ENCODE measurements around the gene LTBP1. TPM values are rescaled to one million over a fixed set of nuclear protein-coding genes. Genes with fewer than 3 reads are reported as not detected.

The LTBP1 gene
- total RNA-seq: 10 to 100 TPM; 14.6 to 47.2 (median 20.0) TPM
- 10 to 100 TPM in 1 of 3 donors, 1 to 10 TPM in 2; 6.2 to 10.9 (median 8.6) TPM for polyA plus RNA-seq
- long read RNA-seq, donor 1: 0 reads
- long read RNA-seq, donor 2: 0 reads
- long read RNA-seq, donor 3: 0 reads
- long read RNA-seq, donor 4: 0 reads
- long read RNA-seq, donor 5, full-length matches to known transcripts: 3 of 6 reads
- long read RNA-seq, donor 5, partial matches to known transcripts: 2 of 6 reads
- long read RNA-seq, donor 5, other reads (novel, unspliced or antisense): 1 of 6 reads
- long read RNA-seq, donor 6, partial matches to known transcripts: 3 of 5 reads
- long read RNA-seq, donor 6, other reads (novel, unspliced or antisense): 2 of 5 reads
- long read RNA-seq, donor 7: 0 reads
- long read RNA-seq, donor 8, partial matches to known transcripts: 39 of 39 reads
- long read RNA-seq, donor 8, other reads (novel, unspliced or antisense): 0 of 39 reads
- long read RNA-seq, donor 9: 0 reads
- long read RNA-seq, donor 10, partial matches to known transcripts: 5 of 5 reads
- long read RNA-seq, donor 10, other reads (novel, unspliced or antisense): 0 of 5 reads

DNA sequence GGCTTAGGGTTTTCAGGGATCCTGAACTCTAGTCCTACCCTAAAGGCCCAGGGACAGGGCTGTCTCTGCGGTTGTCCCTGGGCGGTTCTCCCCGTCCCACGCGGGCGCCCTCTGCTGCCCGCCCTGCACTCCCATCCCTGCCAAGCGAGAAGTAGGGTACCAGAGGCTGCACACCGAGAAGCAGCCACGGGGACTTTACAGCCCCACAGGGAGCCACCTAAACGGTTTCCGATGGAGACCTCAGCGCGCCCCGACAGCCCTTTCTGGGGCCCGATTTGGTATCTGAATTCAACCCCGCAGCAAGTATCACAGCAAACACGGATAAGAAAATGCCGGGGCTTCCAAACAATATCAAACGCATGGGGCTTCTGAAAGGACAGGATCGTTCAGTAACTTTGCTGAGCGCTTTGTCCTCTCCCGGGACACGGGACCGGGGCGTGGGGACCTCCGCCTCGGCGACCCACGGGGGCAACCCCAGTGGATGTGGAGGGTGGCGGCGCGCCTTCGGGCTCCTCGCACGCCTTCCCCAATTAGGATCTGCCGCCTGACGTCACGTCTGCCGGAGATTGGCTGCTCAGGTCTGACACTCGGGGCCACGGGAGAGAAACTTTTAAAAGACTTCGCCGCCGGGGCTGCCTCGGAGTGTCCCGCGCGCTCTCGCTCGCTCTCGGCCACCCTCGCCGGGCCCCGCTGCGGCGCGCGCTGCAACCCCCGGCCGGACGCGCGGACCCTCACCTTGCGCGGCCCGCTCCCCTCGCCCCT is at the start of gene LTBP1:
Gene LTBP1 (plus strand): TSS at position 640 of the 762 bp plus-strand sequence. CDS start 372 bp downstream, outside the sequence.
- 0 to 1% (median 1%) methylated on average over 4 to 68 of the region's 68 CpGs for WGBS, 4 donors
- TF ChIP-seq CTCF (IDR thresholded peaks at IDR 0.05): peak; percentile 46 to 67 (median 63)
- peak in 1 of 2 donors; percentile 20 for TF ChIP-seq POLR2A (IDR thresholded peaks at IDR 0.05)
- Histone ChIP-seq H3K27ac (peak within 1 kb of the TSS in 3 of 5 donors; percentile 20 to 74 (median 47)), H3K27me3 (no peaks in the 10 kb centered on the region), H3K36me3 (replicated peaks in 1 of 2) (no peaks in the 10 kb centered on the region), H3K4me3 (peak within 1 kb of the TSS in 3 of 4 donors; percentile 48 to 85 (median 65)), H3K4me1 (replicated peaks in 1 of 2) (peaks cover 3 to 9% of the 10 kb centered on the region in 2 donors), H3K9me3 (replicated peaks in 1 of 3) (no peaks in the 10 kb centered on the region)
- intact Hi-C loops (cut with DNase I): loop anchor here (5.0 to 10.0 kb wide), 4 partner anchors 68 to 392 kb away; no protein-coding TSS in a partner anchor
- peak; percentile 57 to 77 (median 70) for DNase-seq

DNA sequence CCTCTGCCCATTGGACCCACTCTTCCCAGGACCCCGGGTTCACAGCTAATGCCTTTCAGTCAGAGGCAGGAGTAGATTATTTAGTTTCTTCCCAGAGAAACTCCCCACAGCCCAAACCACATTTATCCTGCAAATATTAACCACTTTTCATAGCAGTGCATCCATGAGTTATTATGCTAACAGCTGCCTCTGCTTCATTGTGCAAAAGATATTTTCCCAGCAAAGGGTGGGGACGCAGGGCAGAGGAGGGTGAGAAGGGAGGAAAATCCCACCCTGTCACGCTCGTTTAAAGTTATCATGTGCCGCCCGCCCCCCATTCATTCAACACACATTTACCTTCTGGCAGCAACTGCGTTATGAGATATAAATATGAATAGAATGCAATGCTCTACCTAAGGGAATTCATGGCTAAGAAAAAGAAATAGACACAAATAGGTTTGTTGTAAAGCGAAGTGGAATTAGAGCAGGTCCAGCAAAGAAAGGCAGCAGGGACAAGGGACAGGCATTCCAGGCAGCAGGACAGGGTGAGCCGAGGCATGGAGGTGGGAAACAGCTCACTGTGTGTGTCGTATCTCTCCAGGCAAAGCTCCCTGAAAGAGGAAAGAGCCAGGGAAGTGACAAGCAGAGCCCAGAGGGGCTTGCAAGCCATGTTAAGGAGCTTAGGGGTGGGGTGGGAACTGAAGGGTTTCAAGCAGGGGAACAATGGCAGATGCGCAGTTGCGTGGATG is 46.3 kb upstream of the LTBP1 start:
- H3K27me3 ChIP-seq: no peaks in the 10 kb centered on the region
- H3K4me1 ChIP-seq (replicated peaks in 1 of 2): no peaks in the 10 kb centered on the region
- H3K27ac ChIP-seq: no peak overlapping the region
- H3K4me3 ChIP-seq: no peak overlapping the region
- TF ChIP-seq CTCF (IDR thresholded peaks at IDR 0.05): no peak
- TF ChIP-seq POLR2A (IDR thresholded peaks at IDR 0.05): no peak
- WGBS, 4 donors: 74 to 81% (median 79%) methylated on average over 12 of the region's 12 CpGs
- intact Hi-C loops (cut with DNase I): no loop called here
- no peaks in the 10 kb centered on the region for H3K9me3 ChIP-seq (replicated peaks in 1 of 3)
- no peak for DNase-seq
- H3K36me3 ChIP-seq (replicated peaks in 1 of 2): no peaks in the 10 kb centered on the region

DNA sequence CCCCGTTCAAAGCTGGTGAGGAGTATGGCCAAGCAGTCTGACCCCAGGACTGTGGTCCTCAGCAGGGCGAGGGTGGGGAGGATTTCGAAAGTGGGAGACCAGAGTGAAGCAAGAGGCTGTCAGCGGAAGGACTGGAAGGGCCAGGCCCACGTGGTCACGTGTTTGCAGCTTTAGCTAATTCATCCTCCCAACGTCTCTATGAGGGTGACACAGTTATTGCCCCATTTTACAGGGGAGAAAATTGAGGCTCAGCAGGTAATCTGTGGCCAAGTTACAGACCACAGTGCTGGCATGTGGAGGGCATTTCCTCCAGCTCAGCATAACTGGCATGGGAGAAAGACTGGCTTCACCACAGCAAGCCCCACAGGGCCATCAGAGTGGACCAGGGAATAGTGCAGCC is 45.4 kb upstream of the LTBP1 start:
- Histone ChIP-seq H3K27ac (no peak overlapping the region), H3K4me3 (no peak overlapping the region), H3K9me3 (replicated peaks in 1 of 3) (no peaks in the 10 kb centered on the region), H3K27me3 (no peaks in the 10 kb centered on the region), H3K36me3 (replicated peaks in 1 of 2) (no peaks in the 10 kb centered on the region), H3K4me1 (replicated peaks in 1 of 2) (no peaks in the 10 kb centered on the region)
- TF ChIP-seq POLR2A (IDR thresholded peaks at IDR 0.05) (no peak), CTCF (IDR thresholded peaks at IDR 0.05) (no peak)
- no peak for DNase-seq
- WGBS, 4 donors: 78 to 89% (median 81%) methylated on average over 7 of the region's 7 CpGs
- intact Hi-C loops (cut with DNase I): no loop called here

All from adrenal gland (tissue), 19 donors.